ENCODE results near the gene CBLC.
"Not testable (repeated sequence)": the region's sequence is repeated elsewhere in the genome, so short reads cannot be mapped to it uniquely, and the experiment has no call there.

Gene CBLC

DNA sequence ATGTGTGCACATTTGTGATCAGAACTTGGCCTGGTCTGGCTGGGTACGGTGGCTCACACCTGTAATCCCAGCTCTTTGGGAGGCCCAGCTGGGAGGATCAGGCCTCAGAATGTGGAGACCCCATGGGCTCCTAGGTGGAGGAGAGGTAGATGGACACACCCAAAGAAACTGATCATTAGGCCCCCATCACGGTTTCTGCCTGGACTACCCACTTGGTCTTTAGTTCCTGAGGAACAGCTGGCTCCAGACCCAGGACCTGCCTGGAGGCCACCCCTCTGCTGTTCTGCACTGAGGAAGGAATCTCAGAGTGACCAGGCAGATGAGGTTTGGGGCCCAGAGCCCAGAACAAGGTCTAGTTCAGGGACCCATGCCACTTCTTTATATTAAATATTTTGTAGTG lies 1.5 kb downstream of the CBLC start:
- peaks cover 4 to 6% (median 5%) of the 10 kb centered on the region in 5 donors for H3K27me3 ChIP-seq (ENCODE audit: control insufficient read depth in 5 of 5, insufficient read depth in 4 of 5, low read length in 5 of 5)
- no peaks in the 10 kb centered on the region for H3K36me3 ChIP-seq (ENCODE audit: control insufficient read depth in 5 of 5, insufficient read depth in 5 of 5, low read length in 5 of 5)
- H3K4me3 ChIP-seq (ENCODE audit: low read depth in 1 of 5, low read length in 5 of 5), result no peak overlapping the region
- no peak overlapping the region for H3K9ac ChIP-seq (ENCODE audit: low read length in 5 of 5)
- no peaks in the 10 kb centered on the region for H3K9me3 ChIP-seq (ENCODE audit: control insufficient read depth in 5 of 5, low read length in 5 of 5)
- H3K27ac ChIP-seq (ENCODE audit: low read depth, low read length), result no peak overlapping the region
- H3K4me1 ChIP-seq (ENCODE audit: control insufficient read depth in 5 of 5, insufficient read depth in 5 of 5, low read length in 5 of 5), result peaks cover 0 to 6% (median 1%) of the 10 kb centered on the region in 5 donors

DNA sequence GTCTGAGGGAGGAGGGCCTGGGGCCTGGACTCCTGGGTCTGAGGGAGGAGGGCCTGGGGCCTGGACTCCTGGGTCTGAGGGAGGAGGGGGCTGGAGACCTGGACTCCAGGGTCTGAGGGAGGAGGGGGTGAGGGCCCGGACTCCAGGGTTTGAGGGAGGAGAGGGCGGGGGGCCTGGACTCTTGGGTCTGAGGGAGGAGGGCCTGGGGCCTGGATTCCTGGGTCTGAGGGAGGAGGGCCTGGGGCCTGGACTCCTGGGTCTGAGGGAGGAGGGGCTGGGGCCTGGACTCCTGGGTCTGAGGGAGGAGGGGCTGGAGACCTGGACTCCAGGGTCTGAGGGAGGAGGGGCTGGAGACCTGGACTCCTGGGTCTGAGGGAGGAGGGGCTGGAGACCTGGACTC lies 4.0 kb downstream of the CBLC start:
- H3K27ac ChIP-seq (ENCODE audit: low read depth, low read length); H3K4me3 ChIP-seq (ENCODE audit: low read depth in 1 of 5, low read length in 5 of 5); H3K36me3 ChIP-seq (ENCODE audit: control insufficient read depth in 5 of 5, insufficient read depth in 5 of 5, low read length in 5 of 5); H3K9me3 ChIP-seq (ENCODE audit: control insufficient read depth in 5 of 5, low read length in 5 of 5); H3K9ac ChIP-seq (ENCODE audit: low read length in 5 of 5); H3K27me3 ChIP-seq (ENCODE audit: control insufficient read depth in 5 of 5, insufficient read depth in 4 of 5, low read length in 5 of 5): not testable (repeated sequence)
- H3K4me1 ChIP-seq (ENCODE audit: control insufficient read depth in 5 of 5, insufficient read depth in 5 of 5, low read length in 5 of 5), result peaks cover 0 to 11% (median 7%) of the 10 kb centered on the region in 5 donors

DNA sequence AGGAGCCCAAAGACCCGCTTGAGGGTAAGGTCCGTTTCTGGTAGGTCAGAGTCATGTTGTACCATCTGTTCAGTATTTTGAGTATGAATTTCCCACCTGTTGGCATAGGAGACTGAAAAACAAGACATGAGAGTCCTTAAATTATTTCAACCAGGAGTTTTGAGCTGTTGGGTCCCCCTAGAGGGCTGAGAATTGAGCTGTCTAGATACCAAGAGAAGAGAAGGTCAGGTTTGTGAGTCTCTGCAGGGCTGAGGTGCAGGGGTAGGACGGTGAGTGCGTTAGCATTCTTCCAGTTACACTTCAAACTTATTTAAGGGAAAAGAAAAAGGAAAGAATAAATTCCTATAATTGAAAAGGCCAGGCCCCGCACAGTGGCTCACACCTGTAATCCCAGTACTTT lies 5.0 kb downstream of the CBLC start:
- H3K9ac ChIP-seq (ENCODE audit: low read length in 5 of 5), result no peak overlapping the region
- H3K27ac ChIP-seq (ENCODE audit: low read depth, low read length), result no peak overlapping the region
- H3K4me1 ChIP-seq (ENCODE audit: control insufficient read depth in 5 of 5, insufficient read depth in 5 of 5, low read length in 5 of 5), result peaks cover 0 to 11% (median 7%) of the 10 kb centered on the region in 5 donors
- no peaks in the 10 kb centered on the region for H3K36me3 ChIP-seq (ENCODE audit: control insufficient read depth in 5 of 5, insufficient read depth in 5 of 5, low read length in 5 of 5)
- H3K27me3 ChIP-seq (ENCODE audit: control insufficient read depth in 5 of 5, insufficient read depth in 4 of 5, low read length in 5 of 5), result peaks cover 3 to 6% (median 3%) of the 10 kb centered on the region in 5 donors
- H3K9me3 ChIP-seq (ENCODE audit: control insufficient read depth in 5 of 5, low read length in 5 of 5), result no peaks in the 10 kb centered on the region
- H3K4me3 ChIP-seq (ENCODE audit: low read depth in 1 of 5, low read length in 5 of 5), result no peak overlapping the region

DNA sequence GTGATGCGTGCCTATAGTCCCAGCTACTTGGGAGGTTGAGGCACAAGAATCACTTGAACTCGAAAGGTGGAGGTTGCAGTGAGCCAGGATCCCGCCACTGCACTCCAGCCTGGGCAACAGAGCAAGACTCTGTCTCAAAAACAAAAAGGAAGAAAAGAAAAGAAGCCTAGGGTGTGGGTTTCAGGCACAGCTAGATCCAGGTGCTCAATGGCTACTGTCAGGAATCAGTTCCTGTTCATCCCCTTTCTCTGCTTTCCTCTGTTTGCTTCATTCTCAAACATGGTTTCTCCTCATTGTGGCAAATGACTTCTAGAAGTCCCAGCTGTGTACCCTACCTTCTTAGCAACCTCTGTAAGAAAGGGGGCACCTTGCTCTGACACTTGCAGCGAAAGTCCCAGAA lies 5.9 kb downstream of the CBLC start:
- Histone ChIP-seq H3K9me3 (ENCODE audit: control insufficient read depth in 5 of 5, low read length in 5 of 5) (no peaks in the 10 kb centered on the region), H3K4me1 (ENCODE audit: control insufficient read depth in 5 of 5, insufficient read depth in 5 of 5, low read length in 5 of 5) (peaks cover 0 to 8% (median 7%) of the 10 kb centered on the region in 5 donors), H3K36me3 (ENCODE audit: control insufficient read depth in 5 of 5, insufficient read depth in 5 of 5, low read length in 5 of 5) (no peaks in the 10 kb centered on the region), H3K27ac (ENCODE audit: low read depth, low read length) (no peak overlapping the region), H3K9ac (ENCODE audit: low read length in 5 of 5) (no peak overlapping the region), H3K4me3 (ENCODE audit: low read depth in 1 of 5, low read length in 5 of 5) (no peak overlapping the region), H3K27me3 (ENCODE audit: control insufficient read depth in 5 of 5, insufficient read depth in 4 of 5, low read length in 5 of 5) (peaks cover 0 to 3% (median 0%) of the 10 kb centered on the region in 5 donors)

DNA sequence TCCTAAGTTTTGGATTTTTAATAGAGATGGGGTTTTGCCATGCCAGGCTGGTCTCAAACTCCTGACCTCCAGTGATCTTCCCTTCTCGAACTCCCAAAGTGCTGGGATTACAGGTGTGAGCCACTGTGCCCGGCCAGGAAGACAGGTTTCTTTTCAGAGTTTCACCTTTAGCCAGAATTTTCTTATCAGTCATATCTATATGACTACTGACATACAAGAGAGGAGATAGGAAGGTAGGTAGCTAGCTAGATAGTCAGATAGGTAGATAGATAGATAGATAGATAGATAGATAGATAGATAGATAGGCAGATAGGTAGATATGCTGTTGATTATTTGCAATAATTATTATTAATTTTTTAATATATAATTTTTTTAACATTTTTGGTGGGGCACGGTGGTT lies 7.6 kb downstream of the CBLC start:
- no peak overlapping the region for H3K27ac ChIP-seq (ENCODE audit: low read depth, low read length)
- no peaks in the 10 kb centered on the region for H3K36me3 ChIP-seq (ENCODE audit: control insufficient read depth in 5 of 5, insufficient read depth in 5 of 5, low read length in 5 of 5)

DNA sequence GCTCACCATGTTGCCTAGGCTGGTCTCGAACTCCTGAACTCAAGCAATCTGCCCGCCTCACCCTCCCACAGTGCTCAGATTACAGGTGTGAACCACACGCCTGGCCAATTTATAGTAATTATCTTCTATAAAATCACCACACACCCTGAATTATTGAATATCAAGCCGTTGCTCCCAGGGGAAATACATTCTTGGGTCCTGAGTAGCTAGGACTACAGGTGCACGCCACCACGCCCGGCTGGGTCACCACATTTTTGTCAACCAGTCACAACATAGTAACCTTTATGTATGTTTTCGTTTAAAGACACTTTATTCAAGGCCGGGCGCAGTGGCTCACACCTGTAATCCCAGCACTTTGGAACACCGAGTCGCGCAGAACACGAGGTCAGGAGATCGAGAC lies 8.3 kb downstream of the CBLC start:
- H3K4me3 ChIP-seq (ENCODE audit: low read depth in 1 of 5, low read length in 5 of 5), result no peak overlapping the region
- no peaks in the 10 kb centered on the region for H3K36me3 ChIP-seq (ENCODE audit: control insufficient read depth in 5 of 5, insufficient read depth in 5 of 5, low read length in 5 of 5)
- peaks cover 3 to 8% (median 7%) of the 10 kb centered on the region in 5 donors for H3K4me1 ChIP-seq (ENCODE audit: control insufficient read depth in 5 of 5, insufficient read depth in 5 of 5, low read length in 5 of 5)
- H3K27ac ChIP-seq (ENCODE audit: low read depth, low read length), result no peak overlapping the region
- H3K9ac ChIP-seq (ENCODE audit: low read length in 5 of 5), result no peak overlapping the region
- H3K27me3 ChIP-seq (ENCODE audit: control insufficient read depth in 5 of 5, insufficient read depth in 4 of 5, low read length in 5 of 5), result peaks cover 0 to 3% (median 0%) of the 10 kb centered on the region in 5 donors
- H3K9me3 ChIP-seq (ENCODE audit: control insufficient read depth in 5 of 5, low read length in 5 of 5), result no peaks in the 10 kb centered on the region

More for the DNA sequence above, 7.6 kb downstream of the CBLC start:
- peaks cover 3 to 8% (median 7%) of the 10 kb centered on the region in 5 donors for H3K4me1 ChIP-seq (ENCODE audit: control insufficient read depth in 5 of 5, insufficient read depth in 5 of 5, low read length in 5 of 5)
- no peaks in the 10 kb centered on the region for H3K9me3 ChIP-seq (ENCODE audit: control insufficient read depth in 5 of 5, low read length in 5 of 5)
- H3K27me3 ChIP-seq (ENCODE audit: control insufficient read depth in 5 of 5, insufficient read depth in 4 of 5, low read length in 5 of 5), result peaks cover 0 to 3% (median 0%) of the 10 kb centered on the region in 5 donors
- H3K9ac ChIP-seq (ENCODE audit: low read length in 5 of 5), result no peak overlapping the region
- no peak overlapping the region for H3K4me3 ChIP-seq (ENCODE audit: low read depth in 1 of 5, low read length in 5 of 5)

DNA sequence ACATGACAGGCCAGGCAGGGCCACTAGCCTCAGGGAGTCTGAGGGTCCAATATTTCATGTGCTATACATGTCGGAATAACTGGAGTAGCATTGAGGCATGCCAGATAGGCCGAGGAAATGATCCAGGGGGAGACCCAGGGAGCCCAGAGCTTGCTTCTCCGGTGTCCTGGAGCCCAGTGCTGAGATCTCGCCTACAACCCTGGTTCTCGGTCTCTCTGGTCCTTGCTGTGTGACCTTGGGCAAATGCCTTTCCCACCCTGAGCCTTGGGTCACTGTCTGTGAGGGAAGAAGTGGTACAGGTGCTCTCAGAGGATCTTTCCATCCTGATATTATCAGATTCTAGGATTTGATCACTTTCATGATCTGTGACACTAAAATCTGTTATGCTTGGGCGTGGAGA lies 11.3 kb downstream of the CBLC start:
- Histone ChIP-seq H3K4me3 (ENCODE audit: low read depth in 1 of 5, low read length in 5 of 5) (no peak overlapping the region), H3K9ac (ENCODE audit: low read length in 5 of 5) (no peak overlapping the region), H3K36me3 (ENCODE audit: control insufficient read depth in 5 of 5, insufficient read depth in 5 of 5, low read length in 5 of 5) (no peaks in the 10 kb centered on the region), H3K9me3 (ENCODE audit: control insufficient read depth in 5 of 5, low read length in 5 of 5) (no peaks in the 10 kb centered on the region), H3K4me1 (ENCODE audit: control insufficient read depth in 5 of 5, insufficient read depth in 5 of 5, low read length in 5 of 5) (peaks cover 3 to 7% (median 7%) of the 10 kb centered on the region in 5 donors), H3K27ac (ENCODE audit: low read depth, low read length) (no peak overlapping the region), H3K27me3 (ENCODE audit: control insufficient read depth in 5 of 5, insufficient read depth in 4 of 5, low read length in 5 of 5) (peaks cover 0 to under 1% (median 0%) of the 10 kb centered on the region in 5 donors)

DNA sequence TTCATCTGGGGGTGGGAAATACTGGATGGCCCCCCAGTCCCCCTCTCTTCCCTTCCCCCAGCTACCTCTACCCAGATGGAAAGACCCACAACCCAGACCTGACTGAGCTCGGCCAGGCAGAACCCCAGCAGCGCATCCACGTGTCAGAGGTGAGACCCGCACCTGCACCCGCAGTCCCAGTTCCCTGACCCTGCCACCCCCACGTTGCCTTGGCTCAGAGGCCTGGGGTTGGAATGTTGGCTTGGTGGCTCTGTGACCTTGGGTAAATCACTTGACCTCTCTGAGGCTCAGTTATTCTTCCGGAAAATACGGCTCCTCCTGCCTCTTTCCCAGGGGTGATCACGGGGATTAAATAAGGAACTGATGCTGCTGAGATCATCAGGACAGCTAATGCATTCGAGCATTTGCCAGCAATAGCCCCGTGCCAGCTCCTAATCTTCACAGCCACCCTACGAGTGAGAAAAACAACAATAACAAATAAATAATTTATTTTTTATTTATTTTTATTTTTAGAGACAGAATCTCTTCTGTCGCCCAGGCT lies 12.3 kb downstream of the CBLC start:
- Histone ChIP-seq H3K27ac (ENCODE audit: low read depth, low read length) (no peak overlapping the region), H3K9ac (ENCODE audit: low read length in 5 of 5) (peak overlapping the region in 1 of 5 donors; percentile 26), H3K9me3 (ENCODE audit: control insufficient read depth in 5 of 5, low read length in 5 of 5) (no peaks in the 10 kb centered on the region), H3K4me1 (ENCODE audit: control insufficient read depth in 5 of 5, insufficient read depth in 5 of 5, low read length in 5 of 5) (peaks cover 0 to 3% (median 0%) of the 10 kb centered on the region in 5 donors), H3K36me3 (ENCODE audit: control insufficient read depth in 5 of 5, insufficient read depth in 5 of 5, low read length in 5 of 5) (no peaks in the 10 kb centered on the region), H3K4me3 (ENCODE audit: low read depth in 1 of 5, low read length in 5 of 5) (no peak overlapping the region), H3K27me3 (ENCODE audit: control insufficient read depth in 5 of 5, insufficient read depth in 4 of 5, low read length in 5 of 5) (no peaks in the 10 kb centered on the region)

DNA sequence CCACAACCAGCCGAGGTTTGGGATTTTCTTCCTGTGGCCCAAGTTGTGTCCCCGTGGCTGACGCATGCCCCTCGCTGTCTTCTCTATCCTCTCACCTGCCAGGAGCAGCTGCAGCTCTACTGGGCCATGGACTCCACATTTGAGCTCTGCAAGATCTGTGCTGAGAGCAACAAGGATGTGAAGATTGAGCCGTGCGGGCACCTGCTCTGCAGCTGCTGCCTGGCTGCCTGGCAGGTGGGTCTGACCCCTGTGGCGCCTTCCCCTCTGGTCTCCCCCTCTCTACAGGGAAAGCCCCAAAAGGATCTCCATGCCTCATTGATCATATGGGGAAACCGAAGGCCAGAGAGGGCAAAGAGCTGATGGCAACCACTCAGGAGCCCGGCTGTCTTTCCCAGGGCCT lies 14.6 kb downstream of the CBLC start:
- Histone ChIP-seq H3K4me3 (ENCODE audit: low read depth in 1 of 5, low read length in 5 of 5) (no peak overlapping the region), H3K9ac (ENCODE audit: low read length in 5 of 5) (no peak overlapping the region), H3K36me3 (ENCODE audit: control insufficient read depth in 5 of 5, insufficient read depth in 5 of 5, low read length in 5 of 5) (no peaks in the 10 kb centered on the region), H3K4me1 (ENCODE audit: control insufficient read depth in 5 of 5, insufficient read depth in 5 of 5, low read length in 5 of 5) (peaks cover 0 to 13% (median 3%) of the 10 kb centered on the region in 5 donors), H3K27ac (ENCODE audit: low read depth, low read length) (no peak overlapping the region), H3K9me3 (ENCODE audit: control insufficient read depth in 5 of 5, low read length in 5 of 5) (no peaks in the 10 kb centered on the region), H3K27me3 (ENCODE audit: control insufficient read depth in 5 of 5, insufficient read depth in 4 of 5, low read length in 5 of 5) (no peaks in the 10 kb centered on the region)

DNA sequence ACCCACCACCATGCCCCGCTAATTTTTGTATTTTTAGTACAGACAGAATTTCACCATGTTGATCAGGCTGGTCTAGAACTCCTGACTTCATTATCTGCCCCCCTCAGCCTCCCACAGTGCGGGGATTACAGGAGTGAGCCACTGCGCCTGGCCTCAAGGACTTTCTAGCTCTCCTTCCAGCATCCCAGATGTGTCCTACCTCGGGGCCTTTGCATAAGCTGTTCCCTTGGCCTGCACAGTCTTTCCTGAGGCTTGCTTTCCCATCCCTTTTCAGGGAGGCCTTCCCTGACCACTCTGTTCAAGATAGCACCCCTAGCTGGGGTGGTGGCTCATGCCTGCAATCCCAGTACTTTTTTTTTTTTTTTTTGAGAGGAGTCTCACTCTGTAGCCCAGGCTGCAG lies 16.9 kb downstream of the CBLC start:
- Histone ChIP-seq H3K4me1 (ENCODE audit: control insufficient read depth in 5 of 5, insufficient read depth in 5 of 5, low read length in 5 of 5) (peaks cover 0 to 13% (median 3%) of the 10 kb centered on the region in 5 donors), H3K9ac (ENCODE audit: low read length in 5 of 5) (no peak overlapping the region), H3K4me3 (ENCODE audit: low read depth in 1 of 5, low read length in 5 of 5) (no peak overlapping the region), H3K27ac (ENCODE audit: low read depth, low read length) (no peak overlapping the region), H3K9me3 (ENCODE audit: control insufficient read depth in 5 of 5, low read length in 5 of 5) (no peaks in the 10 kb centered on the region), H3K36me3 (ENCODE audit: control insufficient read depth in 5 of 5, insufficient read depth in 5 of 5, low read length in 5 of 5) (no peaks in the 10 kb centered on the region), H3K27me3 (ENCODE audit: control insufficient read depth in 5 of 5, insufficient read depth in 4 of 5, low read length in 5 of 5) (no peaks in the 10 kb centered on the region)
